H1 (cell line): ENCODE data around the gene NHP2.

Experiments
- FOSL1 ChIP-seq: IDR thresholded peaks from 2 replicates; pipeline ENCODE4 v1.6.1; 2011; ENCODE audit warnings: mild to moderate bottlenecking, low read depth, low read length, moderate library complexity; ENCODE audit not compliant: insufficient read depth
- POLR2A ChIP-seq, 2 experiments: IDR thresholded peaks; 1 replicate in 1 of 2; 2 replicates in 1 of 2; pipeline ENCODE4 v1.6.1; 2011; ENCODE audit warnings: low read depth in 2 of 2, low read length in 2 of 2, mild to moderate bottlenecking in 2 of 2; ENCODE audit errors: control extremely low read depth in 1 of 2
- POLR2AphosphoS5 ChIP-seq: IDR thresholded peaks from 2 replicates; pipeline ENCODE4 v1.6.1; 2011; ENCODE audit warnings: low read depth, low read length
- YY1 ChIP-seq: IDR thresholded peaks from 2 replicates; pipeline ENCODE4 v1.6.1; 2011; ENCODE audit warnings: low read depth, mild to moderate bottlenecking, low read length
- ZNF274 ChIP-seq: IDR thresholded peaks from 2 replicates; pipeline ENCODE4 v1.7.0; 2012; ENCODE audit warnings: low read length, borderline replicate concordance; ENCODE audit errors: extremely low read depth
- TF ChIP-seq, protein P1 (sequence below), 3 experiments: IDR thresholded peaks; 1 replicate in 2 of 3; 2 replicates in 1 of 3; pipeline versions ENCODE4 v1.5.1 to v1.6.1; 2011; ENCODE audit warnings: low read length in 3 of 3, mild to moderate bottlenecking in 3 of 3, inconsistent platforms in 2 of 3, low read depth in 1 of 3, moderate library complexity in 1 of 3; ENCODE audit not compliant: insufficient read depth in 1 of 3; ENCODE audit errors: control extremely low read depth in 1 of 3
- TF ChIP-seq, protein P2 (sequence below): IDR thresholded peaks from 2 replicates; pipeline ENCODE4 v1.6.1; 2012; ENCODE audit warnings: inconsistent platforms

DNA sequence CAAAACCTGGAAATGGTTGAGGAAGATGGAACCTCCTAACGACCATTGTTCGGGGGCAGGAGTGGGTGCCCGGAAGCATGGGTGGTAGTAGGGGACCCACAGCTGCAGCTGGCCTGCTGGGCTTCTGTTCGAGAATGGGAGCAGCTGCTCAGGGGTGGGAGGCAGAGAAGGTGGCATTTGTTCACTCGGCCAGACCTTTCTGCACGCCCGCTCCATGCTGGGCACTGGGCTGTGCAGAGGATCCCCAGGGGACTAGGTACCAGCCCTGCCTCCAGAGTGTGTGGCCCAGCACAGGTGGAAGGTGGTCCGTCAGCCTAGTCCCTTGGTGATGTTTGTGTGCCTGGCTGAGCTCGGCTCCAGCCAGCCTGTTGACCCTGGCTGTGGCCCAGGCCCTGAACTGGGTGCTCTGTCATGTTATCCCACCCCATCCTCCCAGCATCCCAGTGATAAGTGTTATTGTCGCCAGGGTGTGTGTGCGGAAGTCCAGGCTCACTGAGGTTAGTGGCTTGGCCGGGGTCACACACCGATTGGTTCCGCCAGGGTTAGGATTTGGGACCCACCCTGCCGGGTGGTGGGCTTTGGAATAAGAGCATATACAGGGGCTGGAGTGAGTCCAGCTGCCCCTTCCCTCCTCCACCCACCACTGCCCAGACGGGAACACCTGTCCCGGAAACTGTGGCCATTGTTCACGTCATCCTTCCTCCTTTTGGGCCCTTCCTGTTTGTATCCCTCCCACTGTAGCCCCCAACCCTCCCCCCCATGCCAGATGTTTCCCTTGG, 35.6 kb downstream of the NHP2 start:
- TF ChIP-seq YY1 (no peak), FOSL1 (no peak), POLR2AphosphoS5 (no peak; the same call in 1 of the 2 replicates), ZNF274 (no peak), POLR2A (IDR thresholded peaks at IDR 0.05; ENCODE audit: control extremely low read depth in 1 of 2, low read depth in 2 of 2, low read length in 2 of 2) (no peak; a peak in 1 of 3 replicates)
- TF ChIP-seq, protein P1, sequence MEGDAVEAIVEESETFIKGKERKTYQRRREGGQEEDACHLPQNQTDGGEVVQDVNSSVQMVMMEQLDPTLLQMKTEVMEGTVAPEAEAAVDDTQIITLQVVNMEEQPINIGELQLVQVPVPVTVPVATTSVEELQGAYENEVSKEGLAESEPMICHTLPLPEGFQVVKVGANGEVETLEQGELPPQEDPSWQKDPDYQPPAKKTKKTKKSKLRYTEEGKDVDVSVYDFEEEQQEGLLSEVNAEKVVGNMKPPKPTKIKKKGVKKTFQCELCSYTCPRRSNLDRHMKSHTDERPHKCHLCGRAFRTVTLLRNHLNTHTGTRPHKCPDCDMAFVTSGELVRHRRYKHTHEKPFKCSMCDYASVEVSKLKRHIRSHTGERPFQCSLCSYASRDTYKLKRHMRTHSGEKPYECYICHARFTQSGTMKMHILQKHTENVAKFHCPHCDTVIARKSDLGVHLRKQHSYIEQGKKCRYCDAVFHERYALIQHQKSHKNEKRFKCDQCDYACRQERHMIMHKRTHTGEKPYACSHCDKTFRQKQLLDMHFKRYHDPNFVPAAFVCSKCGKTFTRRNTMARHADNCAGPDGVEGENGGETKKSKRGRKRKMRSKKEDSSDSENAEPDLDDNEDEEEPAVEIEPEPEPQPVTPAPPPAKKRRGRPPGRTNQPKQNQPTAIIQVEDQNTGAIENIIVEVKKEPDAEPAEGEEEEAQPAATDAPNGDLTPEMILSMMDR (IDR thresholded peaks at IDR 0.05; ENCODE audit: control extremely low read depth in 1 of 3, insufficient read depth in 1 of 3, low read depth in 1 of 3, low read length in 3 of 3) = no peak
- TF ChIP-seq, protein P2, sequence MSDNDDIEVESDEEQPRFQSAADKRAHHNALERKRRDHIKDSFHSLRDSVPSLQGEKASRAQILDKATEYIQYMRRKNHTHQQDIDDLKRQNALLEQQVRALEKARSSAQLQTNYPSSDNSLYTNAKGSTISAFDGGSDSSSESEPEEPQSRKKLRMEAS = no peak
